ENCODE results near the gene FER1L5. TPM values are rescaled to one million over a fixed set of nuclear protein-coding genes. Genes with fewer than 3 reads are reported as not detected.

Gene FER1L5
- total and polyA plus RNA-seq, 2 experiments from 2014 or later: 0.18 to 0.76 TPM

- Histone ChIP-seq H3K27me3 (ENCODE audit: insufficient read depth) (no peaks in the 10 kb centered on the region), H3K79me2 (replicated peaks; ENCODE audit: insufficient read depth) (no peaks in the 10 kb centered on the region), H3K4me1 (ENCODE audit: insufficient read depth) (no peaks in the 10 kb centered on the region), H3F3A (replicated peaks; ENCODE audit: low read depth) (no peaks in the 10 kb centered on the region), H3K27ac (ENCODE audit: low read depth) (no peak overlapping the region), H2AFZ (no peak overlapping the region), H4K20me1 (replicated peaks; ENCODE audit: insufficient read depth) (no peaks in the 10 kb centered on the region), H3K4me3 (no peak overlapping the region), H3K4me2 (no peak overlapping the region), H3K9me2 (ENCODE audit: insufficient read depth) (no peaks in the 10 kb centered on the region), H3K36me3 (ENCODE audit: insufficient read depth) (no peaks in the 10 kb centered on the region)
- TF ChIP-seq NANOG (IDR thresholded peaks at IDR 0.05; ENCODE audit: borderline replicate concordance) (no peak), CREB1 (CRISPR knock-in tag; IDR thresholded peaks at IDR 0.05; ENCODE audit: low read depth) (no peak), ZNF462 (CRISPR knock-in tag; IDR thresholded peaks at IDR 0.05) (no peak), CTCF (conservative IDR thresholded peaks at IDR 0.05; ENCODE audit: low read depth in 2 of 2) (no peak), EZH2 (IDR thresholded peaks at IDR 0.05; ENCODE audit: low read depth, unreplicated experiment) (no peak)
- DNase-seq (ENCODE audit: low spot score) (no peak), ATAC-seq (no peak)
- no peaks in the 10 kb centered on the region for H3K9me3 Mint-ChIP-seq
- no peak overlapping the region for H3K27ac Mint-ChIP-seq
- H3K27me3 Mint-ChIP-seq (ENCODE audit: insufficient read depth, low read depth, poor library complexity): peaks cover 12% of the 10 kb centered on the region
- H3K4me1 Mint-ChIP-seq: 0 out of 3 replicates have a peak, but pooled peaks cover 5% of the 10 kb centered on the region
- H3K4me3 Mint-ChIP-seq: no peak overlapping the region
- peaks cover 4% of the 10 kb centered on the region; the same call in 1 of the 3 replicates for H3K36me3 Mint-ChIP-seq (ENCODE audit: low read depth)
Observed at GRCh38 chr2:96691022-96691612, 48.6 kb downstream of the FER1L5 start.
